Coronary artery (tissue), 2 donors: ENCODE measurements around the gene DPY30.
"Not testable (repeated sequence)": the region's sequence is repeated elsewhere in the genome, so short reads cannot be mapped to it uniquely, and the experiment has no call there.

Source experiments
- DNase-seq: peaks from one replicate; pipeline ENCODE4 v3.0.0-alpha.2; 2017; ENCODE audit warnings: low spot score
- H3K27ac ChIP-seq, 2 donors: fragments of 200-600 bp; sonication (generic); one replicate each; pipeline ENCODE4 v1.5.1; 2016 to 2019
- H3K4me3 ChIP-seq: fragments of 200-600 bp; sonication (generic); 2 replicates; pipeline ENCODE4 v1.5.1; 2016; ENCODE audit warnings: mild to moderate bottlenecking, moderate library complexity
- CTCF ChIP-seq: fragments of 200-600 bp; sonication (generic); IDR thresholded peaks from one replicate; pipeline ENCODE4 v1.5.1; 2019; ENCODE audit warnings: antibody characterized with exemption

DPY30 gene

DNA sequence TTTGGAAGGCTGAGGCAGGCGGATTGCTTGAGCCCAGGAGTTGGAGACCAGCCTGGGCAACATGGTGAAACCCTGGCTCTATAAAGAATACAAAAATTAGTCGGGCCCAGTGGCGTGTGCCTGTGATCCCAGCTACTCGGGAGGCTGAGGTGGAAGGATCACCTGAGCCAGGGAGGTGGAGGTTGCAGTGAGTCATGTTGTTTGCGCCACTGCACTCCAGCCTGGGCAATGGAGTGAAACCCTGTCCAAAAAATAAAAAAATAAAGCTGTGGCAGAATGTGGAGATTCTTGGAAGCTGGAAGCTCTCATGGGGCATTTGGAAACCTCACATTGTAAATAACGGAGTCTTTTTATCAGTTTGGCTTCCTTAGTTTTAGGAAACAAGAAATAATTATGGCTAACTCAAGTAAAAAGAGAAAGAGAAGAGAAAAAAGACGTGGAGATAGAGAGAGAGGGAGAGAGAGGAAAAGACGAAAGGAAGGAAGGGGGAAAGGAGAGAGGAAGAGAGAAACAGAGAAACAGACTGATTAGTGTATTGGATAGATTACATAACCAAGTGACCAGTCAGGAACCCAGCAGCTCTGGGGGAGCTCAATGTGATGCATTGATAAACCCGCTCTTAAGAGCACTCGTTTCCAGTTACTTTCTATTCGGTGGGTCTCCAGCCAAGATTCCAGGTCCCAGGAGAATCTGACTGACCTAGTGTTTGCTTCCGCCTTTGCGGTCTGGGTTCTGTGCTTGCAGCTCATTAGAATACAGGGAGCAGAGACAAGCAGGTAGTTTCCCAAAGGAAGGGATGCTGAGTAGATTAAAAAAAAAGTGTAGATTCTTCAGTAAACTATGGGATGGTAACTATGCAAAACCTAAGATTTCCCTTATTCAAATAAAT is 22.6 kb upstream of the DPY30 start:
- no peak for TF ChIP-seq CTCF
- peak overlapping the region; percentile 90 for H3K4me3 ChIP-seq
- peak overlapping the region; percentile 34 to 88 for H3K27ac ChIP-seq
- no peak for DNase-seq

DNA sequence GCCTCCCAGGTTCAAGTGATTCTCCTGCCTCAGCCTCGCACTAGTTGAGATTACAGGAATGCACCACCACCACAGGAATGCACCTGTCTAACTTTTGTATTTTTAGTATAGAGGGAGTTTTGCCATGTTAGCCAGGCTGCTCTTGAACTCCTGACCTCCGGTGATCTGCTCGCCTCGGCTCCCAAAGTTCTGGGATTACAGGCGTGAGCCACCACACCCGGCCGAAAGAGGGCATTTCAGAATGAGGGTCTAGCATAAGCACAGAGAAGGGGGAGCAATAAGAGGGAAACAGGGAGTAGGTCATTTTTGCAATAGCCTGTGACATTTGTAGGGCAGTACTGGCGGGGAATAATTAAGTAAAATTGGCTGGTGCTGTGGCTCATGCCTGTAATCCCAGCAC is 21.8 kb upstream of the DPY30 start:
- Histone ChIP-seq H3K4me3 (no peak overlapping the region), H3K27ac (no peak overlapping the region)
- no peak for DNase-seq
- TF ChIP-seq CTCF: no peak

- no peak for DNase-seq
- Histone ChIP-seq H3K27ac (no peak overlapping the region), H3K4me3 (no peak overlapping the region)
- TF ChIP-seq CTCF: no peak
Measured at GRCh38 chr2:32060266-32060665, 20.7 kb upstream of the DPY30 start.

- no peak for TF ChIP-seq CTCF
- no peak overlapping the region for H3K4me3 ChIP-seq
Measured at GRCh38 chr2:32058130-32058529, 18.5 kb upstream of the DPY30 start.

GRCh38 chr2:32054583-32054982 is 15.0 kb upstream of the DPY30 start:
- DNase-seq, H3K27ac ChIP-seq, H3K4me3 ChIP-seq: not testable (repeated sequence)

More at GRCh38 chr2:32058130-32058529, 18.5 kb upstream of the DPY30 start:
- H3K27ac ChIP-seq: no peak overlapping the region
- DNase-seq: no peak

DNA sequence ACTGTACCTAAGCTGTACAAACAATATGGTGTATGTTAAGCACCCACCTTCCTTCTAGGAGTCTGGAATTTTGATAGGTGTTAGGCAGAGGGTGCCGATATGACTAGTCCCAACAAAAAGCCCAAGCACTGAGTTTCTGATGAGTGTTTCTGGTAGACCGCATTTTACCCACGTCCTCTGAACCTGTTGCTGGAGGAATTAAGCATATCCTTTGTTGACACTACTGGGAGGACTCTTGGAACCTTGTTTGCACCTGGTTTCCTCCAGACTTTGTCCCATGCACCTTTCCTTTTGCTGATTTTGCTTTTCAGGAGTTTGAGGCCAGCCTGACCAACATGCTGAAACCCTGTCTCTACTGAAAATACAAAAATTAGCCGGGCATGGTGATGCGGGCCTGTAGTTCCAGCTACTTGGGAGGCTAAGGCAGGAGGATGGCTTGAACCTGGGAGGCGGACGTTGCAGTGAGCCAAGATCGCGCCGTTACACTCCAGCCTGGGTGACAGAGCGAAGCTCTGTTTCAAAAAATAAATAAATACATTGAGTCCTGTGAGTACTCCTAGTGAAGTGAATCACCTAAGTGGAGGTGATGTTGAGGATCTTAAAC is 12.3 kb upstream of the DPY30 start:
- H3K4me3 ChIP-seq: no peak overlapping the region
- DNase-seq: no peak
- H3K27ac ChIP-seq: no peak overlapping the region
- TF ChIP-seq CTCF: no peak

DNA sequence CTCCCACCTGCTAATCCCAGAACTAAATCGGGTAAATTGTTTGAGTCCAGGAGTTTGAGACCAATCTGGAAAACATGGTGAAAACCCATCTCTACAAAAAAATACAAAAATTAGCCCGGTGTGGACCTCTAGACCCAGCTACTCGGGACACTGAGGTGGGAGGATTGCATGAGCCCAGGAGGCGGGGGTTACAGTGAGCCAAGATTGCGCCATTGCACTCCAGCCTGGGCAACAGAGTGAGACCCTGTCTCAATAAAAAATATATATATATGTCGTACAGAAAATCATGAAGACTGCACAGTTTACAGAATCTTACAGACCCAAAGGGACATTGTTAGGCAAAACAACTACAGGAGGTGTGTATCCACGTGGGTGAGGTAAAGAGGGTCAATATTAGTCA is 4.0 kb upstream of the DPY30 start:
- no peak for TF ChIP-seq CTCF
- DNase-seq: no peak
- no peak overlapping the region for H3K27ac ChIP-seq
- H3K4me3 ChIP-seq: no peak overlapping the region

DNA sequence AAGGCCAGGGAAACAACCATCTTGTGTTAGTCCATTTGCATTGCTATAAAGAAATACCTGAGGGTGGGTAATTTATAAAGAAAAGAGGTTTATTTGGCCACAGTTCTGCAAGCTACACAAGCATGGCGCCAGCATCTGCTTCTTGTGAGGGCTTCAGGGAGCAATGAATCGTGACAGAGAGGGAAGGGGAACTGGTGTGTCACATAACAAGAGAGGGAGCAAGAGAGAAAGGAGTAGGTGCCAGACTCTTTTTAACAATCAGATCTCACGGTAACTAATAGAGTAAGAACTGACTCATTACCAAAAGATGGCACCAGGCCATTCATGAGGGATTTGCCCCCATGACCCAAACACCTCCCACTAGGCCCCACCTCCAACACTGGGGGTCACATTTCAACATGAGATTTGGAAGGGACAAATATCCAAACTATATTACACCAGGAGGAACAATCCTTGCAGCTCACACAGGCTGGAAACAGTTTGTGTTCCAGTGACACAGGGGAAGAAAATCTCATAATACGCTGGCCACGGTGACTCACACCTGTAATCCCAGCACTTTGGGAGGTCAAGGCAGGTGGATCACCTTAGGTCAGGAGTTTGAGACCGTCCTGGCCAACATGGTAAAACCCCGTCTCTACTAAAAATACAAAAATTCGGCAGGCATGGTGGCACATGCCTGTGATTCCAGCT is 5.3 kb downstream of the DPY30 start:
- not testable (repeated sequence) for DNase-seq, H3K4me3 ChIP-seq, H3K27ac ChIP-seq

GRCh38 chr2:32018789-32019482 is 20.7 kb downstream of the DPY30 start:
- not testable (repeated sequence) for DNase-seq, H3K27ac ChIP-seq, H3K4me3 ChIP-seq
